Measurements from ENCODE around the gene CLDN7.

- TF ChIP-seq CTCF (IDR thresholded peaks at IDR 0.05) (no peak), POLR2A (IDR thresholded peaks at IDR 0.05) (no peak), POLR2AphosphoS5 (IDR thresholded peaks at IDR 0.05) (no peak), EP300 (IDR thresholded peaks at IDR 0.05) (no peak)
Measured at GRCh38 chr17:7292194-7292593, 29.9 kb upstream of the CLDN7 start.

Measured in gastroesophageal sphincter (tissue), 3 donors.